Measurements from ENCODE around the gene PPFIBP2. TPM values are rescaled to one million over a fixed set of nuclear protein-coding genes. Genes with fewer than 3 reads are reported as not detected.

The PPFIBP2 gene
- total RNA-seq, 1 donor from 2014 or later, result 64.1 TPM

GRCh38 chr11:7498193-7498592 is 15.6 kb upstream of the PPFIBP2 start:
- no peak overlapping the region for H3K27ac Mint-ChIP-seq
- DNase-seq (ENCODE audit: low spot score, unreplicated experiment), result no peak
- peaks cover 11% of the 10 kb centered on the region for H3K4me1 Mint-ChIP-seq (ENCODE audit: low read depth)
- TF ChIP-seq CTCF (IDR thresholded peaks at IDR 0.05; ENCODE audit: unreplicated experiment), result no peak
- peaks cover 2% of the 10 kb centered on the region for H3K27me3 Mint-ChIP-seq
- no peaks in the 10 kb centered on the region for H3K36me3 Mint-ChIP-seq (ENCODE audit: insufficient read depth)
- H3K4me3 Mint-ChIP-seq (ENCODE audit: low read depth), result no peak overlapping the region
- no peaks in the 10 kb centered on the region for H3K9me3 Mint-ChIP-seq (ENCODE audit: low read depth)

- no peak for TF ChIP-seq CTCF (IDR thresholded peaks at IDR 0.05; ENCODE audit: unreplicated experiment)
- Mint-ChIP-seq H3K9me3 (ENCODE audit: low read depth) (no peaks in the 10 kb centered on the region), H3K36me3 (ENCODE audit: insufficient read depth) (no peaks in the 10 kb centered on the region)
Observed at GRCh38 chr11:7499081-7499480, 14.7 kb upstream of the PPFIBP2 start.

GRCh38 chr11:7500251-7500650 is 13.5 kb upstream of the PPFIBP2 start:
- DNase-seq (ENCODE audit: low spot score, unreplicated experiment), result no peak
- no peak overlapping the region for H3K4me3 Mint-ChIP-seq (ENCODE audit: low read depth)
- H3K9me3 Mint-ChIP-seq (ENCODE audit: low read depth), result no peaks in the 10 kb centered on the region
- H3K4me1 Mint-ChIP-seq (ENCODE audit: low read depth), result no peaks in the 10 kb centered on the region
- TF ChIP-seq CTCF (IDR thresholded peaks at IDR 0.05; ENCODE audit: unreplicated experiment), result no peak
- no peaks in the 10 kb centered on the region for H3K36me3 Mint-ChIP-seq (ENCODE audit: insufficient read depth)
- H3K27me3 Mint-ChIP-seq, result peaks cover 2% of the 10 kb centered on the region
- no peak overlapping the region for H3K27ac Mint-ChIP-seq

More at GRCh38 chr11:7499081-7499480, 14.7 kb upstream of the PPFIBP2 start:
- no peak for DNase-seq (ENCODE audit: low spot score, unreplicated experiment)
- Mint-ChIP-seq H3K4me1 (ENCODE audit: low read depth) (peaks cover 8% of the 10 kb centered on the region), H3K4me3 (ENCODE audit: low read depth) (no peak overlapping the region), H3K27ac (no peak overlapping the region), H3K27me3 (peaks cover 2% of the 10 kb centered on the region)

- no peak for DNase-seq (ENCODE audit: low spot score, unreplicated experiment)
- Mint-ChIP-seq H3K9me3 (ENCODE audit: low read depth) (no peaks in the 10 kb centered on the region), H3K27me3 (peaks cover 10% of the 10 kb centered on the region), H3K4me3 (ENCODE audit: low read depth) (no peak overlapping the region), H3K27ac (no peak overlapping the region), H3K4me1 (ENCODE audit: low read depth) (no peaks in the 10 kb centered on the region), H3K36me3 (ENCODE audit: insufficient read depth) (no peaks in the 10 kb centered on the region)
- no peak for TF ChIP-seq CTCF (IDR thresholded peaks at IDR 0.05; ENCODE audit: unreplicated experiment)
Observed at GRCh38 chr11:7501251-7501650, 12.5 kb upstream of the PPFIBP2 start.

- no peak for DNase-seq (ENCODE audit: low spot score, unreplicated experiment)
- Mint-ChIP-seq H3K36me3 (ENCODE audit: insufficient read depth) (no peaks in the 10 kb centered on the region), H3K9me3 (ENCODE audit: low read depth) (no peaks in the 10 kb centered on the region), H3K4me1 (ENCODE audit: low read depth) (no peaks in the 10 kb centered on the region), H3K27ac (no peak overlapping the region), H3K27me3 (peaks cover 15% of the 10 kb centered on the region), H3K4me3 (ENCODE audit: low read depth) (no peak overlapping the region)
- TF ChIP-seq CTCF (IDR thresholded peaks at IDR 0.05; ENCODE audit: unreplicated experiment), result no peak
Observed at GRCh38 chr11:7501894-7502293, 11.9 kb upstream of the PPFIBP2 start.

All from progenitor cell of endocrine pancreas (in vitro differentiated cells).